Activated CD4-positive, alpha-beta memory T cell treated with anti-CD3 and anti-CD28 coated beads, Interleukin-2, amount 10 ng/mL, durations not matched to agents 7 days and 5 days (primary cell): ENCODE data around the gene PTCD2. TPM values are rescaled to one million over a fixed set of nuclear protein-coding genes. Genes with fewer than 3 reads are reported as not detected.

Source experiments
- CTCF ChIA-PET: fragments of 350-600 bp; sonication (Branson Sonifier 250); formaldehyde crosslinking; loops from one replicate; lab custom pipeline; 2021; ENCODE audit warnings: antibody characterized with exemption, inconsistent platforms; lab: Charles Lee
- POLR2A ChIA-PET: fragments of 350-600 bp; sonication (Branson Sonifier 250); formaldehyde crosslinking; loops from one replicate; lab custom pipeline; 2021; ENCODE audit warnings: antibody characterized with exemption; lab: Charles Lee
- DNase-seq: peaks from one replicate; pipeline ENCODE4 v3.0.0-alpha.2; 2020
- H3K27ac Mint-ChIP-seq: one replicate; pipeline ENCODE4 v1.8.0; 2021; ENCODE audit warnings: mild to moderate bottlenecking, mixed read lengths
- H3K27me3 Mint-ChIP-seq: one replicate; pipeline ENCODE4 v1.8.0; 2021; ENCODE audit warnings: mixed read lengths
- H3K36me3 Mint-ChIP-seq: one replicate; pipeline ENCODE4 v1.8.0; 2021; ENCODE audit warnings: low read depth, mixed read lengths
- H3K4me1 Mint-ChIP-seq: one replicate; pipeline ENCODE4 v1.8.0; 2021; ENCODE audit warnings: mixed read lengths
- H3K4me3 Mint-ChIP-seq: one replicate; pipeline ENCODE4 v1.8.0; 2021; ENCODE audit warnings: mild to moderate bottlenecking, mixed read lengths
- H3K9me3 Mint-ChIP-seq: one replicate; pipeline ENCODE4 v1.8.0; 2021; ENCODE audit warnings: mixed read lengths
- total RNA-seq, 2 experiments: library from RNA; stranded (reverse); gene quantifications; one replicate each; pipeline ENCODE4 v1.2.3, GENCODE V29; 2021

PTCD2 gene
- total RNA-seq, 2 experiments from 2014 or later, result 7.5 to 8.4 TPM

DNA sequence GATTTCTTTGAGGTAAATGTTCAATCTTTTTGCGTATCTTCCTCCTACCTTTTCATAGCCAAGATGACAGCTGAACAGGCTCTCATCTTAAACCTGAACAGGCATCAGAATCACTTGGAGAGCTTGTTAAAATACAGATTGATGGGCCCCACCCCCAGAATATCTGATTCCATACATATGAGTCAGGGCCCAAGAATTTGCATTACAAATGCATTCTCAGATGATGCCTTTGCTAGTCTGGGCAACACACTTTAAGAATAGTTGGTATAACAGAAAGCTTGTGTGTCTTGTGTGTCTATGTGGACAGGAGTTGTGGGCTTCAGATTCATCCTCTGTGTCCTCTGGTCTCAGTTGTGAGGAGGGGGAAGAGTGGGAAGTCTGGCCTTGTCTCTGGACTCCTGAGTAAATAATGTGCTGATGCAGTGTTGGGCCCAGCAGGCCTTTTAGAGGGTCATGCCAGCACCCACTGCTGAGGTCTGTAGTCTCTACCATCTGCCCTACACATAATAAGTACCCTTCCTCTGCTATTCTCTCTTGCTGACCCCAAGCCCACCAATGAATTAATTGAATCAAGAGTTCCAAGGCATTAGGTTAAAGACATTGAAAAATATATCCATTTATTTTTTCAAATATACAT is 43.1 kb downstream of the PTCD2 start:
- ChIA-PET CTCF (no interaction called here), POLR2A (no interaction called here)
- no peaks in the 10 kb centered on the region for H3K9me3 Mint-ChIP-seq
- no peaks in the 10 kb centered on the region for H3K27me3 Mint-ChIP-seq
- peaks cover 32% of the 10 kb centered on the region for H3K36me3 Mint-ChIP-seq
- no peak for DNase-seq
- H3K27ac Mint-ChIP-seq, result no peak overlapping the region
- H3K4me1 Mint-ChIP-seq, result no peaks in the 10 kb centered on the region
- H3K4me3 Mint-ChIP-seq, result no peak overlapping the region

DNA sequence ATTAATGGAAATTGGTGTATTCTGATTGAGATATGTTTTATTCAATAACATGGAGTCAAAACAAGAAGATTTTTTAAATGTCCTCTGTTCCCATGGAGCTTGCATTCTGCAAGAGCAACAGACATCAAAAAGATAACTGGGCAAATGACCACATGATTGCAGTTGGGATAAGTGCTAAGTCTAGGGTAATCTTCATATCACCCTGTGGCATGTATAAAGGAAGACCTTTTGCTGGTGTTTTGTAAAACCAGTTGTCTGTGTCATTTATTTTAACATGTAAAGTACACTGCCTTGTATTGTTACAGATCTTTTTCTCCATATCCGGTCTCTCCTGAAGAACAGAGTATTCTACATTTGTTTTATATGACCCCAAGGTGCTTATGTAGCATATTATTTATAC is 44.0 kb downstream of the PTCD2 start:
- Mint-ChIP-seq H3K4me3 (no peak overlapping the region), H3K27me3 (no peaks in the 10 kb centered on the region), H3K36me3 (peaks cover 29% of the 10 kb centered on the region), H3K9me3 (no peaks in the 10 kb centered on the region), H3K27ac (no peak overlapping the region), H3K4me1 (no peaks in the 10 kb centered on the region)
- ChIA-PET POLR2A (no interaction called here), CTCF (no interaction called here)
- no peak for DNase-seq

DNA sequence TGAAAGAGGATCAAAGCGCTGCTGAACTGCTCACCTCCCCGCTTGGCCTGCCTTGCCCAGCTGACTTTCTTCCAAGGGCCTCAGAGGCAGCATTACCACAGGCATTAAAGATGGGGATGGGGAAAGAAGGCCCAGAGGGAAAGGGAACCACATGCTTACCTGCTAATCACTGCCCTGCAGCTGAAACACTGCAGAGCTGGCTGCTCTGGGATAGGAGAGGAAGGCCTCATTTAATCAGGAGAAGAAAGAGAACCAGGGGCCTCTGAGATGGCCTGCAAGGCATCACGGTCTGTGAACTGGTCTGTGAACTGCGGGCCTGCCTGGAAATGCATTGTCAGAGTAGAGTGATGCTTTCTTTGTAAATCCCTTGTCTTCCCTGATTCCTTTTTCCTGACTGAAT is 44.8 kb downstream of the PTCD2 start:
- Mint-ChIP-seq H3K9me3 (no peaks in the 10 kb centered on the region), H3K36me3 (peaks cover 21% of the 10 kb centered on the region), H3K27me3 (no peaks in the 10 kb centered on the region), H3K27ac (no peak overlapping the region), H3K4me3 (no peak overlapping the region), H3K4me1 (no peaks in the 10 kb centered on the region)
- ChIA-PET POLR2A (no interaction called here), CTCF (interaction anchor here (1.0 to 2.3 kb wide), 2 partner anchors 454 to 591 kb away, joined by 3 to 10 read pairs; partner anchors contain the start of gene FCHO2)
- no peak for DNase-seq

DNA sequence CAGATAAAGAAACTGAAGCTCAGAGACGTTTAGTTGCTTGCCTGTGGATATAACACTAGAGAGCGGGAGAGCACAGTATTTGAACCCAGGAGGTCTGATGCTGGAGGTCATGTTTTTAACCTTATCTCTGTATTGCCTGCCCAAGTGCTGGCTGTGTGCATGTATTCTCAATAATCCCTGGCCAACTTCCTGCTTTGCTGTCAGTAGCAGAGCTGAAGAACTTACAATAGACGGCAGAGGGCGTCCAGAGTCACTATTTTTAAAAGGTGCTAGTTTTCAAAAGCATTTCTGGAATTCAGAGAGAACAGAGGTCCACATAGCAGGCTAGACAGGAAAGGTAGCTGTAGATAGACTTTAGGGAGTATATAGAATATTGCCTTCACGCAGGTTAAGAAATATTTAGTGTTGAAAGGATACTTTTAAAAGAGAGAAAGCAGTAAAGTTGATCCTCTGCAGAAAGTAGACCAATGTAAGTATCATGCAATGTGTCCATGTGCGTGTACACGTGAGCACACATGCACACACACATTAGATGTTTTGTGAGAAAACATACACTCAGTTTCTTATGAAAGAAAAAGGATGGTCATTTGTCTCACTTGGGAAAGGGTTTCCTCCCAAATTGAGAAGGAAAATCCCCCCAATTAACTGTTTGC is 46.3 kb downstream of the PTCD2 start:
- Mint-ChIP-seq H3K4me3 (no peak overlapping the region), H3K4me1 (no peaks in the 10 kb centered on the region), H3K9me3 (no peaks in the 10 kb centered on the region), H3K27me3 (no peaks in the 10 kb centered on the region), H3K27ac (no peak overlapping the region), H3K36me3 (peaks cover 11% of the 10 kb centered on the region)
- peak; percentile 37 for DNase-seq
- CTCF ChIA-PET, result interaction anchor here (1.0 to 2.3 kb wide), 7 partner anchors 9 to 452 kb away, joined by 3 to 11 read pairs (median 3); no protein-coding TSS in a partner anchor
- POLR2A ChIA-PET, result no interaction called here

DNA sequence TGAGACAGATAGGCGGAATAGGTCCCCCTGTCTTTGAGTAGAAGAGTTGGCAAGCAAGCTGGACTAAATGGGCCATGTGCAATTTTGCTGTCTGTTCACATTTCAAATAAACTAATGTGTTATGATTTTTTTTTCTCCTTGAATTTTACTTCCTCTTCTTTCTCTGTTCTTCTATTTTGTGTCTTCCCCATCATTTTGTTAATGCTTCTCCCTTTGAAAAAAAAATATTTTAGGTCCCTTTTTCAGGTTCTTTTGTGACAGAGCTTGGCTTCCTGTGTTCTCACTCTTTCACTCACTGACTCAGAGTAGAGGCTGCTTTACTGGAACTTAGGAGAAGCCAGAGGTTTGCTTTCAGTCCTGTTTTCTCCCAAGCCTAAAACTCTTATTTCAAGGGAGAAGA is 48.1 kb downstream of the PTCD2 start:
- no peak overlapping the region for H3K27ac Mint-ChIP-seq

DNA sequence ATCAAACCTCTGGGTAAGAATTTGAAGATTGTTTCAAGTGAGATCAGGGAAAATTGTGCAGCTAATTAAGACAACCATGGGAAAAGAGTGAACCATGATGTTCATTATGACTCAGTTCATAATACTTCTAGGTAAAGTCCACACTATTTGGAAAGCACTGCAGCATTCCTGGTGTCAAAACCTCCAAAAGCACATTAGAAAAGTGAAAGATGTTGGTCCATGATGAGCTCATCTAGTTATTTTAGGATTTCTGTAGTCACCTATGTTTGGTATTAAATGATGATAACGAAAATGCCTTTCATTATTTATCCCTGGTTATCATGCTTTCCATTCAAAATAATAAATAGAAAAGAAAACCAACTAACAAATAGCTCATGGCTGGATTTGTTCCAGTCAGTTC is 49.1 kb downstream of the PTCD2 start:
- Mint-ChIP-seq H3K4me3 (no peak overlapping the region), H3K36me3 (peaks cover 2% of the 10 kb centered on the region), H3K27ac (no peak overlapping the region), H3K4me1 (no peaks in the 10 kb centered on the region), H3K9me3 (no peaks in the 10 kb centered on the region), H3K27me3 (no peaks in the 10 kb centered on the region)
- DNase-seq, result no peak
- POLR2A ChIA-PET, result no interaction called here
- CTCF ChIA-PET, result no interaction called here

More for the DNA sequence above, 48.1 kb downstream of the PTCD2 start:
- H3K27me3 Mint-ChIP-seq, result no peaks in the 10 kb centered on the region
- POLR2A ChIA-PET, result no interaction called here
- H3K36me3 Mint-ChIP-seq, result peaks cover 2% of the 10 kb centered on the region
- H3K4me3 Mint-ChIP-seq, result no peak overlapping the region
- DNase-seq, result no peak
- H3K4me1 Mint-ChIP-seq, result no peaks in the 10 kb centered on the region
- no peaks in the 10 kb centered on the region for H3K9me3 Mint-ChIP-seq
- CTCF ChIA-PET, result no interaction called here

DNA sequence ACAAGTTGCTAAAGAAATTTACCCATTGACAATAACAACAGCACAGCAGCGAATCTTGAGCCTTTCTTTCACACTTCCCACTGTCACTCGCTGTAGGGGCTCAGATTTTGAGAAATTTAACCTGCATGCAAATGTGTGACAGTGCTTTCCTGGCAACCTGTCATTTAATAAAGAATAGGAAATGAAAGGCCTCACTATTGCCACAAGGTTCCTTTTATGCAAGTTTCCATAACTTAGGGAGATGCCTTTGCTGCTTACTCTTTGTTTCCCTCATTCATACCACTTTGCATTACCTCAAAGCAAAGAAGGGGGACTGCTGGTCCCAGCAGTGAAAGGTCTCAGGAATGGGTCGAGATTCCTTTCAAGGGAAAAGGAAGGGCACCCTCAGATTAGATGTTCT is 49.5 kb downstream of the PTCD2 start:
- no peak overlapping the region for H3K4me3 Mint-ChIP-seq
- ChIA-PET POLR2A (no interaction called here), CTCF (no interaction called here)
- peaks cover 2% of the 10 kb centered on the region for H3K36me3 Mint-ChIP-seq
- no peaks in the 10 kb centered on the region for H3K27me3 Mint-ChIP-seq
- no peak for DNase-seq
- H3K4me1 Mint-ChIP-seq, result no peaks in the 10 kb centered on the region
- no peaks in the 10 kb centered on the region for H3K9me3 Mint-ChIP-seq
- H3K27ac Mint-ChIP-seq, result no peak overlapping the region

DNA sequence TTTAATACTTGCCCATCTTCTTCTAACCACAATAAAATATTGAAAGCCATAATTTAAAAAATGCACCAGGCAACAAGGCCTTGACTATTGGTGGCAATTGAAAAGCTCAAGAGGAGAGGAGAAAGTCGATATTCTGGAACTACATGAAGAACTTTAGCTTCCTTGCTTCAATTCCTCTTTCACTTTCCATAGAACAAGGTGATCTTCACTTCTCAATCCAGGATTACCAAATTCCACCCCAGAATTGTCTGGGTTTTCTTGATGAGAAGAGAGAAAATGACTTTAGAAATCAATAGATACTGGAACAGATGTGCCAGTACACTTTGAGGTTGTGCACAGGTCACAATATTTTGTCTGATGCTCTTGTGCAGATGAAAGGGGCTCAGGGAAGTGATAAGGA is 52.2 kb downstream of the PTCD2 start:
- H3K4me3 Mint-ChIP-seq, result no peak overlapping the region
- CTCF ChIA-PET, result no interaction called here
- no peaks in the 10 kb centered on the region for H3K4me1 Mint-ChIP-seq
- no peak for DNase-seq
- POLR2A ChIA-PET, result no interaction called here
- peaks cover 2% of the 10 kb centered on the region for H3K9me3 Mint-ChIP-seq
- H3K27ac Mint-ChIP-seq, result no peak overlapping the region
- no peaks in the 10 kb centered on the region for H3K36me3 Mint-ChIP-seq
- H3K27me3 Mint-ChIP-seq, result no peaks in the 10 kb centered on the region

DNA sequence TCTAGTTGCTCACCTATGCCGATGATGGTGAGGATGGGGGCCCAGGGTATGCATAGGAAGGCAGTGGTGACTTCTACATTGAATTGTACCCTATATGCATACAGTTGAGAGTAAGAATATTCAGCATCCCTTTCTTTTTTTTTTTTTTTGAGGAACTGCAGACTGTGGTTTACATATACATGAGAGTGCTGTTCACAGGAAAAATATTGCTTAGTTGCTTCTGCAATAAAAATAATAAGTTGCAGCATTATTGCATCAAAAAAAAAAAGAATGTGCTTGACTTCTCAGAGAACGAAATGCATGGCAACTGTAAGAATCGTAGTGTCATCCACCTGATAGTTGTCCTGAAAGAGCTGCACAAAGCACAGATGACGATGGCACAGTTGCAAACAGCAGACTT is 52.8 kb downstream of the PTCD2 start:
- Mint-ChIP-seq H3K4me3 (no peak overlapping the region), H3K9me3 (peaks cover 2% of the 10 kb centered on the region)
- POLR2A ChIA-PET, result no interaction called here

DNA sequence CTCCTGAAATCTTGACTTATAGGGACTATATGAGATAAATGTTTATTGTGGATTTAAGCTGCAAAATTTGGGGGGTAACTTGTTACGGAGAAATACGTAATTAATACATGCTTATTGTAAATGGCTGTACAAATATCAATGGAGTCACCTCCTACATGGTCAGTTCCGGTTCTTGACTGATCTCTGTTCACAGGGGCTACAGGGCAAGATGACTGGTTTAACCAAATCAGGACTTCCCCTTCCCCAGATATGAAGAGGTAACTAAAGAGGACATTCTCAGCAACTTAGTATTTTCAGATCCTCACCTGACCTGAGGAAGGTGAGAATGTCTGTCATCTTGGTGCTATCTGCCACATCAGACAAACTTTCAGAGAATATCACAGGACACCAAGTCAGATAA is 54.7 kb downstream of the PTCD2 start:
- H3K4me3 Mint-ChIP-seq, result no peak overlapping the region
- H3K27ac Mint-ChIP-seq, result no peak overlapping the region
- ChIA-PET CTCF (no interaction called here), POLR2A (no interaction called here)
- no peaks in the 10 kb centered on the region for H3K4me1 Mint-ChIP-seq
- peaks cover 2% of the 10 kb centered on the region for H3K9me3 Mint-ChIP-seq
- DNase-seq, result no peak
- no peaks in the 10 kb centered on the region for H3K36me3 Mint-ChIP-seq
- H3K27me3 Mint-ChIP-seq, result peaks cover 7% of the 10 kb centered on the region

More for the DNA sequence above, 52.8 kb downstream of the PTCD2 start:
- peaks cover under 1% of the 10 kb centered on the region for H3K27me3 Mint-ChIP-seq
- H3K27ac Mint-ChIP-seq, result no peak overlapping the region
- no peak for DNase-seq
- CTCF ChIA-PET, result no interaction called here
- no peaks in the 10 kb centered on the region for H3K4me1 Mint-ChIP-seq
- no peaks in the 10 kb centered on the region for H3K36me3 Mint-ChIP-seq

DNA sequence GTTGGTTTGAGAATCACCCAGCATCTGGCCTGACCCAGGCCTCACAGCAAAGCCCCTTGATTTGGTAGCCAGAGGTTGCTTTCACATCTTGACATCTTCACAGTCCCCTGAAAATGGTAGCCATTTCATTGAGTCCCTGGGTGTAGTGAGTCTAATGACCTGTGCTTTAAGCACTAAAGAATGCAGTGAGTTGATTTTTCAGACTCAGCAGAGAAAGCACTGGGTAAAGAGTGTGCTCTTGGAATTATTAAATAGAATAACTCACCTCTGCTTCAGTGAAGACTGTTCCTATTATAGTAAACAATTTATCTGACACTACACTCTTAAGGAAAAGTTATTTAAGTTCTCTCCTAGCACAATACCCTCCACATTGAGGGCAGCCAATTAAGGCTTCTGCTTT is 56.2 kb downstream of the PTCD2 start:
- POLR2A ChIA-PET, result no interaction called here
- Mint-ChIP-seq H3K27ac (no peak overlapping the region), H3K36me3 (no peaks in the 10 kb centered on the region), H3K4me3 (no peak overlapping the region), H3K4me1 (no peaks in the 10 kb centered on the region), H3K9me3 (peaks cover 2% of the 10 kb centered on the region), H3K27me3 (peaks cover 8% of the 10 kb centered on the region)
- CTCF ChIA-PET, result no interaction called here
- no peak for DNase-seq

DNA sequence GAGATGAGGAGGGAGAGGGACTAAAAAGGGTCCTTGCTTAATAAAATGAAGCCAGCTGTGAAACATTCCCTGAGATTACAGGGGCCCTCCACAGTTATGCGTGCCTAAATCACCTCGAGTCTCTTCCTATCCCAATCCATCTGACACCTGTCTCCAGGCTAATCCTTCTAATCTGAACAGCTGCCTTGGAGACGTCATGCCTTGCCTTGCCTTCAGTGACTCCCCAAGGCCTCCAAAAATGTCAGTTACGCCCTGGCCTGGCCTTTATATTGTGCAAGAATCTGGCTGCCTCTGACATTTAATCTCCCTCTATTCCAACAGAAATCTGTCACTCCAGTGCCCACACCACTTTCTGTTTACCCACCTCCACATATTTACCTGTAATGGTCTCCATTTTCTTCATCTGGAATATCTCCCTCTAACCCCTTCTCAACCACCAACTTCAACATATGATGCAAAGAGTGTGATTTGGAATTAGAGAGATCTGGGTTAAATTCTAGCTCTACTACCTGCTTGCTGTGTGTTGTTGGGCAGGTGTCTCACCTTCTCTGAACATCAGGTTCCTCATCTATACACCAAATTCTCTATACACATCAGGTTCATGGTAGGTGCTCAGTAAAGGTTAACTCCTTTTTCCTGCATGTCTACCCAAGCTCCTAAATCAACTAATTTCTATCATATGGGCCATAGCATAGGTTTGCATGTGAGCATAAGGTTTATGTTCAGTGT is 57.9 kb downstream of the PTCD2 start:
- peaks cover 2% of the 10 kb centered on the region for H3K9me3 Mint-ChIP-seq
- no peaks in the 10 kb centered on the region for H3K4me1 Mint-ChIP-seq
- no peak for DNase-seq
- no peak overlapping the region for H3K27ac Mint-ChIP-seq
- H3K27me3 Mint-ChIP-seq, result peaks cover 8% of the 10 kb centered on the region
- H3K4me3 Mint-ChIP-seq, result no peak overlapping the region
- H3K36me3 Mint-ChIP-seq, result no peaks in the 10 kb centered on the region
- CTCF ChIA-PET, result no interaction called here
- POLR2A ChIA-PET, result no interaction called here

DNA sequence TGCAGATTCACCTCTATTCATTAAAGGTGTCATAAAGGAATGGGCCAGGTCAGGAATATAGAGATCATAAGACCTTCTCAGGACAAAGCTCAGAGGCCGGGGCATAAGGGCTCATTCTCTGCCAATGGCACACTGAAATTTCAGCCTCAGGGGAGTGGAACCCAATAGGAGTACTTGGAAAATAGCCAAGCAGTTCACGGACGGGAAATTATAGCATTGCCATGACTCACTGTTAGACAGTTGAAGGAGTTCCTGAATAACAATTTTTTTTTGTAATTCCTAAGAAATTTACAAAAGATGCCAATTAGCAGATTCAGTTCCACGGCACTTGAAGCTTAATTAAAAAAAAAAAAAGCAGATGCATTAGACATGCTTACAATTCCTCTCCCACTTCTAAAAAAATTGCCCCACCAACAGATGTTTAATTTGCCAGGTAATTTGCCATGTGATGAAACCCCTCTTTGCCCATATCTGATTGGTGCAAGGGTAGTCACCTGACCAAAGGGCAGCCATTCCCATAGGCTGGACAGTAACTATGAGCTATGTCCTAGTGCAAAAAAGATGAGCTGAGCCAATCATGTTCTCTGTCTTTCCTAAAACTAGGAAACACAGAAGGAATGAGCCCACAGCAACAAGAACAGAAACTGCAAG is 58.6 kb downstream of the PTCD2 start:
- Mint-ChIP-seq H3K4me3 (no peak overlapping the region), H3K27ac (no peak overlapping the region), H3K27me3 (peaks cover 8% of the 10 kb centered on the region), H3K4me1 (no peaks in the 10 kb centered on the region), H3K36me3 (no peaks in the 10 kb centered on the region), H3K9me3 (peaks cover 2% of the 10 kb centered on the region)
- ChIA-PET CTCF (no interaction called here), POLR2A (no interaction called here)
- no peak for DNase-seq
